Astrocyte of the spinal cord (primary cell): ENCODE measurements around the gene BABAM1.

Experiments used
- DNase-seq: peaks from one replicate; pipeline ENCODE4 v3.0.0; 2011; ENCODE audit warnings: low read depth, low spot score
- H3K4me3 ChIP-seq: 2 replicates; pipeline ENCODE4 v1.5.1; 2011; ENCODE audit warnings: low read depth, mild to moderate bottlenecking, low read length, moderate library complexity
- CTCF ChIP-seq: IDR thresholded peaks from 2 replicates; pipeline ENCODE4 v1.5.1; 2012; ENCODE audit warnings: low read depth, mild to moderate bottlenecking, low read length, inconsistent platforms
- in situ Hi-C: cut with HindIII; loops from 2 replicates; pipeline ENCODE4 v1.10.0; 2017; ENCODE audit warnings: low sequenced_read_pairs

BABAM1 gene

DNA sequence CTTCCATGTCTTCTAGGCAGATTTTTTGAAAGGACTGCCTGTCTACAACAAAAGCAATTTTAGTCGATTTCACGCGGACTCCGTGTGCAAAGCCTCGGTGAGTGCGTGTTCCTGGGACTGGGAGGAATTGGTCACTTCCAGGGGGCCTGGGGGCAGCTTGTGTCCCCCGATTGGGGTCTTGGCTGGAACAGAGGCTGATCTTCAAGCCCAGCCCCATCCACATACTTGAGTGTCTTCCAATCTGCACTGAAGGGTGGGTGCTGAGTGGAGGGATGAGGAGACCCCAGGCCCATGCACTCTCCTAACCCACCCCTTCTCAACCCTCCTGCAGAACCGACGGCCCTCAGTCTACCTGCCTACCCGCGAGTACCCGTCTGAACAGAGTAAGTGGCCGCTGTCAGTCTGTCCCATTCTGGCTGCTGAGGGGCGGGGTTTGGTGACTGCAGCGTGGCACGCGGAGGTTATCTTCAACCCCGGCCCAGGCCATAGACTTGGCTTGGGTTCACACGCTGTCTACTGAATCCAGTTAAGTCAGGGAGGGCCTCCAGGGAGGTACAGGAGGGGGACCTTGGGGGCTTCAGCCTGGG is 46.9 kb downstream of the BABAM1 start:
- TF ChIP-seq CTCF, result no peak
- DNase-seq, result no peak
- no peak overlapping the region for H3K4me3 ChIP-seq
- in situ Hi-C loops, result no loop called here

DNA sequence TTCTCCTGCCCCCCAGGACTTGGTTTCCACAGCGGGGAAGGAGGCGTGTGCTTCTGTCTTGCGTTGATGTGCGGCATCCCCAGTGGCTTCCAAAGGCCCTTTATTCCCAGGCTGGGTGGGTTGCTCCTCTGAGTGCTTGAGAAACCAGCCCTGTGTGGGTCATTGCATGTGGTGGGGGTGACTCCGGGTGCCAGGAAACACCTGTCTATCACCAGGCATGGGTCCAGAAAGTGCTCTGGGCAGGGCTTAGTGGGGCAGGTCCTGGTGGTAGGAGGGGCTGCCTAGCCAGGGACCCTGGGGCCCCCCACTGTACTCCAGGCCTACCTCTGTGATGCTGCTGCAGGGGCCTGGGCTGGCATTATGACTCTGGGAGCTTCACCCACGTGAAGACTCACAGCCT is 51.7 kb downstream of the BABAM1 start:
- H3K4me3 ChIP-seq, result no peak overlapping the region
- no peak for TF ChIP-seq CTCF
- in situ Hi-C loops, result no loop called here
- DNase-seq, result no peak

GRCh38 chr19:17319473-17320238 is 52.4 kb downstream of the BABAM1 start:
- no peak for TF ChIP-seq CTCF
- DNase-seq, result no peak
- in situ Hi-C loops, result no loop called here
- H3K4me3 ChIP-seq, result no peak overlapping the region

DNA sequence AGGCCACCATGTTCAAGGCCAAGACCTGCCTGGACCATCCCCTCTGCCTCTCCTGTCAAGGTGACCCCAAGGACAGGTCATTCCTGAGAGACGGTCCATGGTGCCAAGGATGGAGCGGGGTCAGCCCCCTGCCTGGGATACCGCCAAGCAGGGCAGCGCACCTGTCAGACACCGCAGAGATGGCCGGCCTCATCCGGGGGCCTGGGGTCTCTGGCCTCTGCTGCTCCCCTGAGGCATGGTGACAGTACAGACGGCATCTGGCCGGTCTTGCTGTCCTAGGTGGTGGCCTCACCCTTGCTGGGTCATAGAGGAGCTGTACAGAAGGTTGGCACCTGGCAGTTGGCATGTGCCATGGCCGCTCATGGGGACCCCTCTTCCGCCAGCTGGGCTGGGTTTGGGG is 53.2 kb downstream of the BABAM1 start:
- in situ Hi-C loops, result no loop called here
- no peak overlapping the region for H3K4me3 ChIP-seq
- TF ChIP-seq CTCF, result no peak
- no peak for DNase-seq

- DNase-seq, result no peak
- TF ChIP-seq CTCF, result no peak
- H3K4me3 ChIP-seq, result no peak overlapping the region
- in situ Hi-C loops, result no loop called here
Observed at GRCh38 chr19:17321655-17322489, 54.6 kb downstream of the BABAM1 start.

GRCh38 chr19:17322854-17323253 is 55.6 kb downstream of the BABAM1 start:
- TF ChIP-seq CTCF, result no peak
- no peak overlapping the region for H3K4me3 ChIP-seq
- in situ Hi-C loops, result no loop called here
- no peak for DNase-seq
